ENCODE measurements around the gene RPL10. TPM values are rescaled to one million over a fixed set of nuclear protein-coding genes. Genes with fewer than 3 reads are reported as not detected.

RPL10 gene
- total and polyA plus RNA-seq, 2 donors (not counting 3 experiments of a cell fraction or from before 2014, with no cell fraction given): 2,493 to 7,586 TPM

- H3K4me2 ChIP-seq (ENCODE audit: insufficient read depth, low read length): peak within 1 kb of the TSS; percentile 74
- no peaks in the 10 kb centered on the region for H4K20me1 ChIP-seq (replicated peaks; ENCODE audit: control insufficient read depth, extremely low read depth, insufficient read depth, low read length)
- peak; percentile 40 for DNase-seq (ENCODE audit: low read depth, low spot score)
- H3K27ac ChIP-seq (ENCODE audit: insufficient read depth, low read depth, low read length): peak within 1 kb of the TSS; percentile 63
- peaks cover 8% of the 10 kb centered on the region for H3K4me1 ChIP-seq (ENCODE audit: control insufficient read depth, extremely low read depth, insufficient read depth, low read length)
- no peaks in the 10 kb centered on the region for H3K9me1 ChIP-seq (replicated peaks; ENCODE audit: control insufficient read depth, extremely low read depth, insufficient read depth, low read length)
- peak; percentile 54 for FAIRE-seq
- H3K9me3 ChIP-seq (replicated peaks; ENCODE audit: control insufficient read depth, insufficient read depth, low read length): no peaks in the 10 kb centered on the region
- ChIA-PET CTCF (interaction anchor here (0.7 to 1.5 kb wide), 4 partner anchors 19 to 83 kb away, joined by 3 to 5 read pairs (median 4); partner anchors contain the start of gene RPL10), POLR2A (no interaction called here)
- peak within 1 kb of the TSS; percentile 26 for H2AFZ ChIP-seq (ENCODE audit: low read depth, low read length)
- no TSS peak for BruUV-seq (replicated peaks)
- intact Hi-C loops (cut with micrococcal nuclease): loop anchor here (5.0 kb wide), 2 partner anchors 33 to 37 kb away; partner anchors contain the start of genes DNASE1L1 and LAGE3
- dilution Hi-C loops (cut with MboI; ENCODE audit: extremely low pct_ligation_motif_present, low sequenced_read_pairs): no loop called here
- TF ChIP-seq POLR2AphosphoS5 (IDR thresholded peaks at IDR 0.05; ENCODE audit: insufficient read depth, low read depth, low read length) (peak; percentile 44), JUN (IDR thresholded peaks at IDR 0.05; ENCODE audit: borderline replicate concordance, insufficient read depth, insufficient read length, low read depth) (no peak)
- peaks cover 45% of the 10 kb centered on the region for H3K79me2 ChIP-seq (ENCODE audit: control insufficient read depth, insufficient read depth, low read length)
- peak within 1 kb of the TSS; percentile 35 to 69 (median 50) for H3K4me3 ChIP-seq (replicated peaks in 1 of 3; ENCODE audit: insufficient read depth in 1 of 3, low read depth in 1 of 3, low read length in 3 of 3)
- H3K9ac ChIP-seq (replicated peaks; ENCODE audit: extremely low read depth, insufficient read depth, low read length): peak within 1 kb of the TSS; percentile 84
- peaks cover 4 to 39% of the 10 kb centered on the region in 2 experiments for H3K36me3 ChIP-seq (ENCODE audit: control insufficient read depth in 2 of 2, extremely low read depth in 1 of 2, insufficient read depth in 2 of 2, low read length in 2 of 2)
- no peaks in the 10 kb centered on the region for H3K27me3 ChIP-seq (ENCODE audit: control insufficient read depth in 2 of 2, insufficient read depth in 2 of 2, low read length in 2 of 2)
These were observed 46.0 kb downstream of the RPL10 start, which contains the start of gene FAM50A for GRCh38 chrX:154443992-154444754. TSS of gene FAM50A (plus strand) at chrX:154444141. CDS start at chrX:154444236, 95 bp downstream.

GRCh38 chrX:154444755-154445246, 46.6 kb downstream of the RPL10 start:
- FAIRE-seq: no peak
- Histone ChIP-seq H2AFZ (ENCODE audit: low read depth, low read length) (no peak overlapping the region), H3K4me3 (replicated peaks in 1 of 3; ENCODE audit: insufficient read depth in 1 of 3, low read depth in 1 of 3, low read length in 3 of 3) (peak overlapping the region; percentile 35 to 69 (median 50)), H3K4me1 (ENCODE audit: control insufficient read depth, extremely low read depth, insufficient read depth, low read length) (peaks cover 8% of the 10 kb centered on the region), H3K4me2 (ENCODE audit: insufficient read depth, low read length) (peak overlapping the region; percentile 74), H3K27ac (ENCODE audit: insufficient read depth, low read depth, low read length) (peak overlapping the region; percentile 63), H3K27me3 (ENCODE audit: control insufficient read depth in 2 of 2, insufficient read depth in 2 of 2, low read length in 2 of 2) (no peaks in the 10 kb centered on the region), H3K9me1 (replicated peaks; ENCODE audit: control insufficient read depth, extremely low read depth, insufficient read depth, low read length) (no peaks in the 10 kb centered on the region), H3K9ac (replicated peaks; ENCODE audit: extremely low read depth, insufficient read depth, low read length) (peak overlapping the region; percentile 84), H3K9me3 (replicated peaks; ENCODE audit: control insufficient read depth, insufficient read depth, low read length) (no peaks in the 10 kb centered on the region), H3K36me3 (ENCODE audit: control insufficient read depth in 2 of 2, extremely low read depth in 1 of 2, insufficient read depth in 2 of 2, low read length in 2 of 2) (peaks cover 4 to 44% of the 10 kb centered on the region in 2 experiments), H3K79me2 (ENCODE audit: control insufficient read depth, insufficient read depth, low read length) (peaks cover 39% of the 10 kb centered on the region), H4K20me1 (replicated peaks; ENCODE audit: control insufficient read depth, extremely low read depth, insufficient read depth, low read length) (no peaks in the 10 kb centered on the region)
- ChIA-PET CTCF (interaction anchor here (1.1 to 1.5 kb wide), 2 partner anchors 46 to 83 kb away, joined by 4 read pairs; partner anchors contain the start of gene RPL10), POLR2A (no interaction called here)
- dilution Hi-C loops (cut with MboI; ENCODE audit: extremely low pct_ligation_motif_present, low sequenced_read_pairs) (no loop called here), intact Hi-C loops (cut with micrococcal nuclease) (loop anchor here (5.0 kb wide), 2 partner anchors 32 to 38 kb away; partner anchors contain the start of genes DNASE1L1 and LAGE3)
- no TSS peak for BruUV-seq (replicated peaks)
- no peak for DNase-seq (ENCODE audit: low read depth, low spot score)
- TF ChIP-seq GATA2 (IDR thresholded peaks at IDR 0.05; ENCODE audit: insufficient read depth, insufficient read length, low read depth, low read length) (no peak), JUN (IDR thresholded peaks at IDR 0.05; ENCODE audit: borderline replicate concordance, insufficient read depth, insufficient read length, low read depth) (no peak), POLR2A (IDR thresholded peaks at IDR 0.05; ENCODE audit: low read depth, low read length) (no peak), FOS (IDR thresholded peaks at IDR 0.05; ENCODE audit: borderline replicate concordance, insufficient read depth, low read length) (no peak), EZH2 (IDR thresholded peaks at IDR 0.05; ENCODE audit: borderline replicate concordance, low read depth, low read length, severe bottlenecking) (no peak), MYC (IDR thresholded peaks at IDR 0.05; ENCODE audit: low read depth, low read length) (no peak)

All from endothelial cell of umbilical vein (primary cell).